ENCODE data around the gene TMEM171. TPM values are rescaled to one million over a fixed set of nuclear protein-coding genes. Genes with fewer than 3 reads are reported as not detected.

TMEM171 gene
- total RNA-seq, 2 donors from 2014 or later: 0.57 to 0.73 TPM

- no peaks in the 10 kb centered on the region for H3K4me1 ChIP-seq (ENCODE audit: control insufficient read depth, insufficient read depth, low read length)
- Mint-ChIP-seq H3K27ac (no peak overlapping the region), H3K9me3 (peaks cover 5% of the 10 kb centered on the region), H3K36me3 (ENCODE audit: low read depth) (no peaks in the 10 kb centered on the region), H3K27me3 (ENCODE audit: insufficient read depth) (no peaks in the 10 kb centered on the region), H3K4me3 (no peak overlapping the region), H3K4me1 (no peaks in the 10 kb centered on the region)
- WGBS, 2 experiments (ENCODE audit: insufficient coverage in 1 of 2, insufficient read length in 1 of 2): 90 to 100% methylated on average over 1 to 4 of the region's 4 CpGs
- no peak overlapping the region for H3K9ac ChIP-seq (ENCODE audit: extremely low read depth, low read length, poor library complexity, severe bottlenecking)
- H3K27ac ChIP-seq (ENCODE audit: low read depth, low read length): no peak overlapping the region
- no peaks in the 10 kb centered on the region for H3K36me3 ChIP-seq (ENCODE audit: control insufficient read depth, insufficient read depth, low read length)
- H3K4me3 ChIP-seq (ENCODE audit: low read length): no peak overlapping the region
- no peaks in the 10 kb centered on the region for H3K27me3 ChIP-seq (ENCODE audit: control insufficient read depth, insufficient read depth, low read length, poor library complexity, severe bottlenecking)
- no peak for DNase-seq
- no peak for TF ChIP-seq CTCF (conservative IDR thresholded peaks at IDR 0.05)
- peaks cover 5% of the 10 kb centered on the region for H3K9me3 ChIP-seq (ENCODE audit: control insufficient read depth, low read length)
Measured at GRCh38 chr5:73103870-73104299, 16.5 kb upstream of the TMEM171 start.

DNA sequence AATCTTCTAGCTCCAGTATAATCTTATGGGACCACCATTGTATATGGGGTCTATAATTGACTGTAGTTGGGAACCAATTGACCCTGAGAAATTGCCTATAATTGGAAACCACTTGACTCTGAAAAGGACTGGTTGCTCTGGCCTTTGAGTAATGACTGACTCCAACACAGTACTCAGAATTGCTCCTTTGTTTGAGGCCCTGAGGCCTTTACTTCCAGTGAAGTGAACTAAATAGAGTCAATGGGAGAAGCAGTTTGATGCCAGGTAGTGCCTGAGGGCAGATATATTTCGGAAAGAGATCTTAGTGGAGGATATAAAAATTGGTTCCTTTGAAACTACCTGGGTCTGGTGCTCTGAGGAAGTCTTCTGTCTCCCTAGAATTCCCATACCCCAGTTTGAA is 16.0 kb upstream of the TMEM171 start:
- WGBS, 2 experiments (ENCODE audit: insufficient coverage in 1 of 2, insufficient read length in 1 of 2): 84% methylated on average over 1 of the region's 1 CpG; no CpG with 5 or more reads in 1 of the 2 experiments
- no peak overlapping the region for H3K4me3 ChIP-seq (ENCODE audit: low read length)
- Mint-ChIP-seq H3K36me3 (ENCODE audit: low read depth) (no peaks in the 10 kb centered on the region), H3K27ac (no peak overlapping the region), H3K27me3 (ENCODE audit: insufficient read depth) (no peaks in the 10 kb centered on the region), H3K9me3 (peaks cover 5% of the 10 kb centered on the region), H3K4me1 (no peaks in the 10 kb centered on the region), H3K4me3 (no peak overlapping the region)
- H3K27ac ChIP-seq (ENCODE audit: low read depth, low read length): no peak overlapping the region
- peaks cover 5% of the 10 kb centered on the region for H3K9me3 ChIP-seq (ENCODE audit: control insufficient read depth, low read length)
- no peak overlapping the region for H3K9ac ChIP-seq (ENCODE audit: extremely low read depth, low read length, poor library complexity, severe bottlenecking)
- no peak for DNase-seq
- no peaks in the 10 kb centered on the region for H3K36me3 ChIP-seq (ENCODE audit: control insufficient read depth, insufficient read depth, low read length)
- H3K4me1 ChIP-seq (ENCODE audit: control insufficient read depth, insufficient read depth, low read length): no peaks in the 10 kb centered on the region
- no peak for TF ChIP-seq CTCF (conservative IDR thresholded peaks at IDR 0.05)
- no peaks in the 10 kb centered on the region for H3K27me3 ChIP-seq (ENCODE audit: control insufficient read depth, insufficient read depth, low read length, poor library complexity, severe bottlenecking)

GRCh38 chr5:73106335-73106734 is 14.0 kb upstream of the TMEM171 start:
- Mint-ChIP-seq H3K36me3 (ENCODE audit: low read depth) (no peaks in the 10 kb centered on the region), H3K27ac (no peak overlapping the region), H3K4me3 (no peak overlapping the region), H3K27me3 (ENCODE audit: insufficient read depth) (no peaks in the 10 kb centered on the region), H3K9me3 (peaks cover 5% of the 10 kb centered on the region), H3K4me1 (no peaks in the 10 kb centered on the region)
- Histone ChIP-seq H3K27me3 (ENCODE audit: control insufficient read depth, insufficient read depth, low read length, poor library complexity, severe bottlenecking) (no peaks in the 10 kb centered on the region), H3K27ac (ENCODE audit: low read depth, low read length) (no peak overlapping the region), H3K9me3 (ENCODE audit: control insufficient read depth, low read length) (peaks cover 5% of the 10 kb centered on the region), H3K9ac (ENCODE audit: extremely low read depth, low read length, poor library complexity, severe bottlenecking) (no peak overlapping the region), H3K4me1 (ENCODE audit: control insufficient read depth, insufficient read depth, low read length) (no peaks in the 10 kb centered on the region), H3K36me3 (ENCODE audit: control insufficient read depth, insufficient read depth, low read length) (no peaks in the 10 kb centered on the region), H3K4me3 (ENCODE audit: low read length) (no peak overlapping the region)
- DNase-seq: no peak
- no peak for TF ChIP-seq CTCF (conservative IDR thresholded peaks at IDR 0.05)

All from endodermal cell (in vitro differentiated cells).